Epithelial cell of prostate (primary cell): Measurements from ENCODE around the gene CDC5L.

Experiments used
- DNase-seq: peaks from one replicate; pipeline ENCODE4 v3.0.0-alpha.2; 2011; ENCODE audit warnings: low read depth, low spot score
- H3K27ac ChIP-seq: fragments of 450-650 bp; 2 replicates; pipeline ENCODE4 v1.5.1; 2017; ENCODE audit warnings: mild to moderate bottlenecking

CDC5L gene

GRCh38 chr6:44373051-44373450 is 14.5 kb upstream of the CDC5L start:
- H3K27ac ChIP-seq = no peak overlapping the region

GRCh38 chr6:44373787-44374186 is 13.7 kb upstream of the CDC5L start:
- no peak for DNase-seq
- no peak overlapping the region for H3K27ac ChIP-seq

More at GRCh38 chr6:44373051-44373450, 14.5 kb upstream of the CDC5L start:
- no peak for DNase-seq

- DNase-seq = no peak
- no peak overlapping the region for H3K27ac ChIP-seq
Measured at GRCh38 chr6:44375071-44375470, 12.4 kb upstream of the CDC5L start.

- no peak for DNase-seq
Measured at GRCh38 chr6:44377484-44377883, 10.0 kb upstream of the CDC5L start.

GRCh38 chr6:44377971-44378370 is 9.5 kb upstream of the CDC5L start:
- DNase-seq = no peak
- H3K27ac ChIP-seq = no peak overlapping the region

More at GRCh38 chr6:44377484-44377883, 10.0 kb upstream of the CDC5L start:
- H3K27ac ChIP-seq = no peak overlapping the region

- DNase-seq = no peak
- H3K27ac ChIP-seq = no peak overlapping the region
Measured at GRCh38 chr6:44381739-44382138, 5.8 kb upstream of the CDC5L start.

GRCh38 chr6:44386364-44386928 is 1.1 kb upstream of the CDC5L start:
- no peak for DNase-seq
- peak overlapping the region; percentile 84 for H3K27ac ChIP-seq

GRCh38 chr6:44386929-44387345 is 569 bp upstream of the CDC5L start:
- peak overlapping the region; percentile 84 for H3K27ac ChIP-seq
- peak; percentile 18 for DNase-seq

- DNase-seq = no peak
- H3K27ac ChIP-seq = peak overlapping the region; percentile 84
Measured at GRCh38 chr6:44388135-44388487, 605 bp downstream of the CDC5L start.

- H3K27ac ChIP-seq = no peak overlapping the region
- DNase-seq = no peak
Measured at GRCh38 chr6:44388887-44389286, 1.4 kb downstream of the CDC5L start.

- DNase-seq = no peak
- no peak overlapping the region for H3K27ac ChIP-seq
Measured at GRCh38 chr6:44390158-44390683, 2.7 kb downstream of the CDC5L start.

GRCh38 chr6:44395501-44395900 is 8.0 kb downstream of the CDC5L start:
- DNase-seq = no peak
- H3K27ac ChIP-seq = no peak overlapping the region

- no peak overlapping the region for H3K27ac ChIP-seq
- no peak for DNase-seq
Measured at GRCh38 chr6:44396968-44397367, 9.5 kb downstream of the CDC5L start.

GRCh38 chr6:44397424-44398164 is 10.1 kb downstream of the CDC5L start:
- DNase-seq = no peak
- H3K27ac ChIP-seq = no peak overlapping the region

GRCh38 chr6:44399991-44400390 is 12.5 kb downstream of the CDC5L start:
- H3K27ac ChIP-seq = no peak overlapping the region
- DNase-seq = no peak

GRCh38 chr6:44400572-44400971 is 13.1 kb downstream of the CDC5L start:
- DNase-seq = no peak
- H3K27ac ChIP-seq = no peak overlapping the region

- H3K27ac ChIP-seq = no peak overlapping the region
- DNase-seq = no peak
Measured at GRCh38 chr6:44401138-44401537, 13.6 kb downstream of the CDC5L start.

- H3K27ac ChIP-seq = no peak overlapping the region
- no peak for DNase-seq
Measured at GRCh38 chr6:44404022-44404714, 16.7 kb downstream of the CDC5L start.

- no peak for DNase-seq
- H3K27ac ChIP-seq = no peak overlapping the region
Measured at GRCh38 chr6:44404715-44405099, 17.2 kb downstream of the CDC5L start.

GRCh38 chr6:44407951-44408670 is 20.6 kb downstream of the CDC5L start:
- no peak for DNase-seq
- H3K27ac ChIP-seq = no peak overlapping the region
